Activated B cell treated with CpG ODN at 0.5 μM for 24 hours (primary cell): ENCODE data around the gene FCHSD2. TPM values are rescaled to one million over a fixed set of nuclear protein-coding genes. Genes with fewer than 3 reads are reported as not detected.
A peak's percentile ranks its signal among the peaks of the same experiment; 100 is the strongest.
"Not testable (repeated sequence)": the region's sequence is repeated elsewhere in the genome, so short reads cannot be mapped to it uniquely, and the experiment has no call there.

Source experiments
- ATAC-seq: fragments of 200-7000 bp; cut with Tn5 transposase; one replicate; pipeline ENCODE4 v1.10.0; 2021; ENCODE audit warnings: low read depth, mild to moderate bottlenecking, moderate library complexity
- CTCF ChIA-PET: fragments of 350-600 bp; sonication (Branson Sonifier 250); formaldehyde crosslinking; loops from one replicate; lab custom pipeline; 2021; ENCODE audit warnings: antibody characterized with exemption; lab: Charles Lee
- POLR2A ChIA-PET: fragments of 350-600 bp; sonication (Branson Sonifier 250); formaldehyde crosslinking; loops from one replicate; lab custom pipeline; 2021; ENCODE audit warnings: antibody characterized with exemption; lab: Charles Lee
- DNase-seq: peaks from one replicate; pipeline ENCODE4 v3.0.0; 2022
- H3K27ac Mint-ChIP-seq: one replicate; pipeline ENCODE4 v1.8.0; 2020; ENCODE audit warnings: mixed read lengths
- H3K27me3 Mint-ChIP-seq: one replicate; pipeline ENCODE4 v1.8.0; 2021; ENCODE audit warnings: mixed read lengths
- H3K36me3 Mint-ChIP-seq: one replicate; pipeline ENCODE4 v1.8.0; 2021; ENCODE audit warnings: low read depth, mixed read lengths
- H3K4me1 Mint-ChIP-seq: one replicate; pipeline ENCODE4 v1.8.0; 2021; ENCODE audit warnings: mixed read lengths
- H3K4me3 Mint-ChIP-seq: one replicate; pipeline ENCODE4 v1.8.0; 2020; ENCODE audit warnings: mild to moderate bottlenecking, mixed read lengths
- H3K9me3 Mint-ChIP-seq: one replicate; pipeline ENCODE4 v1.8.0; 2020; ENCODE audit warnings: mixed read lengths
- intact Hi-C: fragments of 100-400 bp; cut with micrococcal nuclease; formaldehyde crosslinking; loops from one replicate; pipeline ENCODE4 v1.15.1; 2024
- total RNA-seq: library from RNA; stranded (reverse); gene quantifications from 2 replicates; pipeline ENCODE4 v1.2.3, GENCODE V29; 2022
- TF ChIP-seq, protein P1 (sequence below): fragments of 200-600 bp; IDR thresholded peaks from one replicate; pipeline ENCODE4 v1.8.0; 2022; ENCODE audit warnings: antibody characterized with exemption, mild to moderate bottlenecking

The FCHSD2 gene
- total RNA-seq, 1 donor from 2014 or later, result 207 TPM

DNA sequence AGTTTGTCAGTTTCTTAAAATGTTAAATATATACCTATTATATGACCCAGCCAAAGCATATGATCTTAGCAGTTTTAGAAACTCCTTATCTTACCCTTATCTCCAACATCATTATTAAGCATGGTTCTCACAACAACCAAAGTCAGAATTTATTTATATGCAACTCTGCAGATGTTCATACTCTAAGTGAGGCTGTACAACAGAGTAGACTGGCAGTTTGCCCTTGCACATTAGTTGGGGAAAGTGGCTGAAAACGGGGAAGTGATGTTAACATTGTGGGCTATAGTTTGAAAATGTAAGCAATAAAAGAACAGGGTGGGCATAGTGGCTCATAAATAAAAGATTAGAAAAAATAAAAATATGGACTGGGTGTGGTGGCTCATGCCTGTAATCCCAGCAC, 278.2 kb downstream of the FCHSD2 start:
- DNase-seq (no peak), ATAC-seq (no peak)
- POLR2A ChIA-PET, result no interaction called here
- intact Hi-C loops, result no loop called here
- Mint-ChIP-seq H3K27me3 (no peaks in the 10 kb centered on the region), H3K9me3 (no peaks in the 10 kb centered on the region), H3K4me3 (no peak overlapping the region), H3K36me3 (peaks cover 87% of the 10 kb centered on the region), H3K4me1 (peaks cover 9% of the 10 kb centered on the region), H3K27ac (peak overlapping the region; percentile 3)
- TF ChIP-seq, protein P1, sequence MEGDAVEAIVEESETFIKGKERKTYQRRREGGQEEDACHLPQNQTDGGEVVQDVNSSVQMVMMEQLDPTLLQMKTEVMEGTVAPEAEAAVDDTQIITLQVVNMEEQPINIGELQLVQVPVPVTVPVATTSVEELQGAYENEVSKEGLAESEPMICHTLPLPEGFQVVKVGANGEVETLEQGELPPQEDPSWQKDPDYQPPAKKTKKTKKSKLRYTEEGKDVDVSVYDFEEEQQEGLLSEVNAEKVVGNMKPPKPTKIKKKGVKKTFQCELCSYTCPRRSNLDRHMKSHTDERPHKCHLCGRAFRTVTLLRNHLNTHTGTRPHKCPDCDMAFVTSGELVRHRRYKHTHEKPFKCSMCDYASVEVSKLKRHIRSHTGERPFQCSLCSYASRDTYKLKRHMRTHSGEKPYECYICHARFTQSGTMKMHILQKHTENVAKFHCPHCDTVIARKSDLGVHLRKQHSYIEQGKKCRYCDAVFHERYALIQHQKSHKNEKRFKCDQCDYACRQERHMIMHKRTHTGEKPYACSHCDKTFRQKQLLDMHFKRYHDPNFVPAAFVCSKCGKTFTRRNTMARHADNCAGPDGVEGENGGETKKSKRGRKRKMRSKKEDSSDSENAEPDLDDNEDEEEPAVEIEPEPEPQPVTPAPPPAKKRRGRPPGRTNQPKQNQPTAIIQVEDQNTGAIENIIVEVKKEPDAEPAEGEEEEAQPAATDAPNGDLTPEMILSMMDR, result no peak
- CTCF ChIA-PET, result no interaction called here

DNA sequence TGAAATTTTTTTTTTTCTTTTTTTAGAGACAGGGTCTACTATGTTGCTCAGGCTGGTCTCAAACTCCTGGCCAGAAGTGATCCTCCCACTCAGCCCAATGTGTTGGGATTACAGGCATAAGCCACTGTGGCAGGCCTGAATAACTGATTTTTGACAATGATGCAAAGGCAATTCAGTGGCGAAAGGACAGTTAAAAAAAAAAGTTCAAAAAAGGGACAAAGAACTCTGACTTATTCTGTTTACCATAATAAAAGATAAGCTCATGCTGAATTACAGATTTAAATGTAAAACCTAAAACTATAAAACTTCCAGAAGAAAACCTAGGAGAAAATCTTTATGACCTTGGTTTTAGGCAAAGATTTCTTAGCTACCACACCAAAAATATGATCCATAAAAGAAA, 279.0 kb downstream of the FCHSD2 start:
- no peak overlapping the region for H3K4me3 Mint-ChIP-seq
- ChIA-PET POLR2A (interaction anchor here (0.6 kb wide), 1 partner anchor 28 kb away, joined by 3 read pairs; no protein-coding TSS in a partner anchor), CTCF (no interaction called here)
- TF ChIP-seq, protein P1, result no peak
- DNase-seq (no peak), ATAC-seq (no peak)
- peaks cover 5% of the 10 kb centered on the region for H3K9me3 Mint-ChIP-seq
- peaks cover 90% of the 10 kb centered on the region for H3K36me3 Mint-ChIP-seq
- no peaks in the 10 kb centered on the region for H3K27me3 Mint-ChIP-seq
- peak overlapping the region; percentile 35 for H3K27ac Mint-ChIP-seq
- intact Hi-C loops, result no loop called here
- peaks cover 9% of the 10 kb centered on the region for H3K4me1 Mint-ChIP-seq

DNA sequence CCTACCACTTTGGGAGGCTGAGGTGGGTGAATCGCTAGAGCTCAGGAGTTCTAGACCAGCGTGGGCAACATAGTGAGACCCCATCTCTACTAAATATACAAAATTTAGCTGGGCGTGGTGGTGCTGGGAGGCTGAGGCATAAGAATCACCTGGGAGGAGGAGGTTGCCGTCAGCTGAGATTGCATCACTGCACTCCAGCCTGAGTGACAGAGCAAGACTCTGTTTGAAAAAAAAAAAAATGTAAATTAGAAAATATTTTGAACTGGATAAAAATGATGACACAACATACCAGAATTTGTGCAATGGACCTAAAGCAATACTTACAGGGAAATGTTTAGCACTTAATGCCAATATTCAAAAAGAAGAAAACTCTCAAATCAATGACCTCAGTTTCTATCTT, 281.5 kb downstream of the FCHSD2 start:
- POLR2A ChIA-PET, result no interaction called here
- no peaks in the 10 kb centered on the region for H3K27me3 Mint-ChIP-seq

DNA sequence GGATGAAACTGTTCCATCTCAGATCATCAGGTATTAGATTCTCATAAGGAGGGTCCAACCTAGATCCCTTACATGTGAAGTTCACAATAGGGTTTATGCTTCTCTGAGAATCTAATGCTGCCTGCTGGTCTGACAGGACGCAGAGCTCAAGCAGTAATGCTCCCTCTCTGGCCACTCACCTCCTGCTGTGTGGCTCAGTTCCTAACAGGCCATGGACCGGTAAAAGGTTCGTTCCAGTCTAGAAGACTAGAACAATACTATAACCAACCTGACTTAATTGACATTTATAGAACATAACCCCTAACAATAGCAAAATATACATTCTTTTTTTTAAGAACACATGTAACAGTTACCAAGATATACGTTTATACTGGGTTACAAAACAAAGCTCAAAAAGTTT, 282.1 kb downstream of the FCHSD2 start:
- POLR2A ChIA-PET, result no interaction called here
- peaks cover 81% of the 10 kb centered on the region for H3K36me3 Mint-ChIP-seq
- no peak overlapping the region for H3K4me3 Mint-ChIP-seq
- ATAC-seq (no peak), DNase-seq (no peak)
- peaks cover 5% of the 10 kb centered on the region for H3K9me3 Mint-ChIP-seq
- TF ChIP-seq, protein P1, result no peak
- H3K27ac Mint-ChIP-seq, result no peak overlapping the region
- H3K4me1 Mint-ChIP-seq, result peaks cover 4% of the 10 kb centered on the region
- CTCF ChIA-PET, result interaction anchor here (1.3 kb wide), 1 partner anchor 28 kb away, joined by 4 read pairs; no protein-coding TSS in a partner anchor
- intact Hi-C loops, result no loop called here
- no peaks in the 10 kb centered on the region for H3K27me3 Mint-ChIP-seq

More for the DNA sequence above, 281.5 kb downstream of the FCHSD2 start:
- Mint-ChIP-seq H3K36me3 (peaks cover 81% of the 10 kb centered on the region), H3K4me3 (no peak overlapping the region), H3K4me1 (peaks cover 5% of the 10 kb centered on the region), H3K9me3 (peaks cover 5% of the 10 kb centered on the region), H3K27ac (no peak overlapping the region)
- CTCF ChIA-PET, result no interaction called here
- TF ChIP-seq, protein P1, result no peak
- intact Hi-C loops, result no loop called here
- DNase-seq, result no peak
- no peak for ATAC-seq

DNA sequence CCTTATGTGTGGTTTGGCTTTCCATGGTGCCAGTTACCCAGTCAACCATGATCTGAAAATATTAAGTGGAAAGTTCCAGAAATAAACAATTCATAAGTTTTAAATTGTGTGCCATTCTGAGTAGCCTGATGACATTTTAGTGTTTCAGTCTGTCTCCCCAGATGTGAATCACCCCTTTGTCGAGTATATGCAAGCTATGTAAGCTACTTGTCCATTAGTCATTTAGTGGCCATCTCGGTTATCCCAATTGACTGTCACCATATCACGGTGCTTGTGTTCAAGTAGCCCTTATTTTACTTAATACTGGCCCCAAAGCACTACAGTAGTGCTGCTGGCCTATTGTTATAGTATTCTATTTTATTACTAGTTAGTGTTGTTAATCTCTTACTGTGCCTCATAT, 283.0 kb downstream of the FCHSD2 start:
- CTCF ChIA-PET, result interaction anchor here (1.3 kb wide), 1 partner anchor 27 kb away, joined by 4 read pairs; no protein-coding TSS in a partner anchor
- no peak overlapping the region for H3K27ac Mint-ChIP-seq
- H3K36me3 Mint-ChIP-seq, result peaks cover 80% of the 10 kb centered on the region
- POLR2A ChIA-PET, result no interaction called here
- H3K4me3 Mint-ChIP-seq, result no peak overlapping the region
- H3K9me3 Mint-ChIP-seq, result peaks cover 5% of the 10 kb centered on the region
- DNase-seq (no peak), ATAC-seq (no peak)
- no peaks in the 10 kb centered on the region for H3K27me3 Mint-ChIP-seq
- H3K4me1 Mint-ChIP-seq, result peaks cover 7% of the 10 kb centered on the region
- TF ChIP-seq, protein P1, result no peak
- intact Hi-C loops, result no loop called here

DNA sequence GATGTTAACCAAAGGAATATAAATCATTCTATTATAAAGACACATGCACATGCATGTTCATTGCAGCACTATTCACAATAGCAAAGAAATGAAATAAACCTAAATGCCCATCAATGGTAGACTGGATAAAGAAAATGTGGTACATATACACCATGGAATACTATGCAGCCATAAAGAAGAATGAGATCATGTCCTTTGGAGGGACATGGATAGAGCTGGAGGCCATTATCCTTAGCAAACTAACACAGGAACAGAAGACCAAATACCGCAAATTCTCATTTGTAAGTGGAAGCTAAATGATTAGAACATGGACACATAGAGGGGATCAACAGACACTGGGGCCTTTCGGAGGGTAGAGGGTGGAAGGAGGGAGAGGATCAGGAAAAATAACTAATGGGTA, 283.9 kb downstream of the FCHSD2 start:
- H3K36me3 Mint-ChIP-seq, result peaks cover 81% of the 10 kb centered on the region
- CTCF ChIA-PET, result interaction anchor here (1.6 kb wide), 1 partner anchor 319 kb away, joined by 5 read pairs; no protein-coding TSS in a partner anchor

More for the DNA sequence above, 283.9 kb downstream of the FCHSD2 start:
- H3K4me3 Mint-ChIP-seq, H3K27me3 Mint-ChIP-seq, DNase-seq, H3K4me1 Mint-ChIP-seq, POLR2A ChIA-PET, H3K9me3 Mint-ChIP-seq, ATAC-seq, intact Hi-C loops: not testable (repeated sequence)
- peak overlapping the region; percentile 18 for H3K27ac Mint-ChIP-seq
